ENCODE measurements around the gene STXBP1.

GRCh38 chr9:127634021-127634420 lies 21.9 kb downstream of the STXBP1 start:
- TF ChIP-seq POLR2AphosphoS5 (IDR thresholded peaks at IDR 0.05; ENCODE audit: low read depth, low read length) (no peak), POLR2A (IDR thresholded peaks at IDR 0.05; ENCODE audit: low read depth, low read length) (no peak), TAF1 (IDR thresholded peaks at IDR 0.05; ENCODE audit: low read depth, low read length) (no peak), POU2F2 (IDR thresholded peaks at IDR 0.05; ENCODE audit: low read depth, low read length) (no peak), SPI1 (IDR thresholded peaks at IDR 0.05; ENCODE audit: low read depth, low read length) (no peak)
